Lung (tissue), 12 donors: Measurements from ENCODE around the gene DOCK11. TPM values are rescaled to one million over a fixed set of nuclear protein-coding genes. Genes with fewer than 3 reads are reported as not detected.

ENCODE experiments used
- ATAC-seq: fragments of 200-7000 bp; cut with Tn5 transposase; one replicate; pipeline ENCODE4 v1.9.1; 2020; ENCODE audit warnings: moderate number of reproducible peaks; ENCODE audit not compliant: insufficient read depth, low FRiP score
- DNase-seq, 3 donors: peaks; one replicate each; pipeline ENCODE4 v3.0.0-alpha.2; 2013 to 2017
- H3K27ac ChIP-seq, 2 donors: one replicate each; pipeline ENCODE4 v1.5.1; 2013; ENCODE audit warnings: mild to moderate bottlenecking in 2 of 2, moderate library complexity in 2 of 2, control low read depth in 1 of 2, inconsistent platforms in 1 of 2, low read depth in 1 of 2, low read length in 1 of 2
- H3K27me3 ChIP-seq, 3 donors: one replicate each; pipeline ENCODE4 v1.5.1; 2013; ENCODE audit warnings: low read length in 2 of 3; ENCODE audit not compliant: control insufficient read depth in 3 of 3, insufficient read depth in 3 of 3
- H3K36me3 ChIP-seq, 4 donors: one replicate each; pipeline ENCODE4 v1.5.1; 2013; ENCODE audit warnings: low read length in 4 of 4, mild to moderate bottlenecking in 1 of 4, moderate library complexity in 1 of 4; ENCODE audit not compliant: control insufficient read depth in 4 of 4, insufficient read depth in 4 of 4
- H3K4me1 ChIP-seq, 5 donors: one replicate each; pipeline ENCODE4 v1.5.1; 2013; ENCODE audit warnings: low read length in 5 of 5, mild to moderate bottlenecking in 2 of 5, moderate library complexity in 1 of 5; ENCODE audit not compliant: control insufficient read depth in 5 of 5, insufficient read depth in 5 of 5
- H3K4me3 ChIP-seq: one replicate; pipeline ENCODE4 v1.5.1; 2013; ENCODE audit warnings: mild to moderate bottlenecking, control low read depth, moderate library complexity
- H3K9ac ChIP-seq, 2 donors: one replicate each; pipeline ENCODE4 v1.5.1; 2013; ENCODE audit warnings: low read length in 2 of 2, control low read depth in 1 of 2; ENCODE audit not compliant: insufficient read depth in 1 of 2
- H3K9me3 ChIP-seq, 4 donors: one replicate each; pipeline ENCODE4 v1.5.1; 2013; ENCODE audit warnings: low read length in 3 of 4, mild to moderate bottlenecking in 1 of 4, moderate library complexity in 1 of 4; ENCODE audit not compliant: control insufficient read depth in 4 of 4, insufficient read depth in 3 of 4
- CTCF ChIP-seq: IDR thresholded peaks from 2 replicates; pipeline ENCODE4 v1.5.1; 2012; ENCODE audit warnings: mild to moderate bottlenecking; ENCODE audit errors: control extremely low read depth, extremely low read depth
- WGBS, 2 donors: extraction: QIAGEN DNeasy Blood & Tissue Kit; methylation state at CpG; one replicate each; pipeline ENCODE4 v1.1.7; 2013; 5-methylcytosine and 5-hydroxymethylcytosine counted together
- polyA plus RNA-seq, 2 donors: library from polyadenylated mRNA; stranded (reverse); fragments of 200-250 nt; gene quantifications; one replicate each; pipeline ENCODE4 v1.2.1, GENCODE V29; 2013
- total RNA-seq, 2 donors: library from RNA; depleted of rRNA in 1 of 2; stranded (reverse); fragments of >200 nt in 1 of 2; gene quantifications; one replicate each; pipeline ENCODE4 v1.2.1, GENCODE V29; 2014 to 2021
- donor health status: control.
- donor health status: control.
- donor health status: Bipolar disorder and iron deficiency.
- donor health status: healthy.
- donor health status: DM: yes; HTN: yes; CAD: no.

The DOCK11 gene
- total and polyA plus RNA-seq, 4 donors: 16.0 to 32.0 (median 23.6) TPM

- WGBS, 2 donors: 18 to 23% methylated on average over 6 of the region's 6 CpGs
- H3K27me3 ChIP-seq: no peaks in the 10 kb centered on the region
- H3K4me1 ChIP-seq: no peaks in the 10 kb centered on the region
- no peak overlapping the region for H3K4me3 ChIP-seq
- no peaks in the 10 kb centered on the region for H3K9me3 ChIP-seq
- no peak for TF ChIP-seq CTCF
- H3K9ac ChIP-seq: no peak overlapping the region
- ATAC-seq: peak; percentile 58
- no peaks in the 10 kb centered on the region for H3K36me3 ChIP-seq
- DNase-seq: peak; percentile 15 to 40 (median 22)
- H3K27ac ChIP-seq: no peak overlapping the region
Measured at GRCh38 chrX:118536687-118537461, 41.3 kb downstream of the DOCK11 start.

GRCh38 chrX:118538386-118538785, 42.8 kb downstream of the DOCK11 start:
- WGBS, 2 donors: 38 to 69% methylated on average over 5 of the region's 5 CpGs
- no peaks in the 10 kb centered on the region for H3K36me3 ChIP-seq
- H3K4me3 ChIP-seq: no peak overlapping the region
- DNase-seq (no peak), ATAC-seq (no peak)
- no peak overlapping the region for H3K27ac ChIP-seq
- no peaks in the 10 kb centered on the region for H3K4me1 ChIP-seq
- no peak for TF ChIP-seq CTCF
- H3K9me3 ChIP-seq: no peaks in the 10 kb centered on the region
- no peak overlapping the region for H3K9ac ChIP-seq
- H3K27me3 ChIP-seq: no peaks in the 10 kb centered on the region

- Histone ChIP-seq H3K9me3 (no peaks in the 10 kb centered on the region), H3K27me3 (no peaks in the 10 kb centered on the region), H3K4me1 (no peaks in the 10 kb centered on the region), H3K36me3 (no peaks in the 10 kb centered on the region), H3K4me3 (no peak overlapping the region), H3K9ac (no peak overlapping the region), H3K27ac (no peak overlapping the region)
- ATAC-seq: no peak
- WGBS, 2 donors: 74 to 90% methylated on average over 4 of the region's 4 CpGs
- DNase-seq: no peak
- TF ChIP-seq CTCF: no peak
Measured at GRCh38 chrX:118540342-118540741, 44.7 kb downstream of the DOCK11 start.
